Measurements from ENCODE around the gene PIK3CB.
"Not testable (repeated sequence)": the region's sequence is repeated elsewhere in the genome, so short reads cannot be mapped to it uniquely, and the experiment has no call there.

PIK3CB gene

DNA sequence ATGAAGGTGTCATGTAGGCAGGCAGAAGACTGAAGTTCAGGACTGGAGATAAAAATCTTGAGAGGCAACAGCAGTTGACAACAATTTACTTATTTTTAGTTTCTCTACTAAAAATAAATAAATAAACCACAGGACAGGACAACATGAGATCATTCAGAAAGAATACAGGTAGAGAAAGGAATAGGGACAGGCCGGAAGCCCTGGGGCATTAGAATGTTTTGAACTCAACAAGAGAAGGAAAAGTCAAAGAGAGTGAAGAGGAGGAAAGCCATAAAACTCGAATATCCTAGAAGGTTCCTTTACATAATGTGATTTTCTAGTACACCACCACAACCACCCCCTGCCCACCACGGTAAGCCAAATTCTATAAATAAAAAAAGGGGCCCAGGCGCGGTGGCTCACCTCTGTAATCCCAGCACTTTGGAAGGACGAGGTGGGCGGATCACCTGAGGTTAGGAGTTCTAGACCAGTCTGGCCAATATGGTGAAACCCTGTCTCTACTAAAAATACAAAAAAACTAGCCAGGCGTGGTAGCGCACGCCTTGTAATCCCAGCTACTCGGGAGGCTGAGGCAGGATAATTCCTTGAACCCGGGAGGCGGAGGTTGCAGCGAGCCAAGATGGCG, 4.7 kb downstream of the PIK3CB start:
- H3K9me3 ChIP-seq (ENCODE audit: control insufficient read depth in 2 of 2, low read length in 2 of 2) = no peaks in the 10 kb centered on the region
- H3K27ac ChIP-seq (ENCODE audit: low read depth in 2 of 2, low read length in 2 of 2) = no peak overlapping the region
- no peak overlapping the region for H3K4me3 ChIP-seq (ENCODE audit: low read length in 2 of 2)
- H3K27me3 ChIP-seq (ENCODE audit: control insufficient read depth in 2 of 2, insufficient read depth in 2 of 2, low read length in 2 of 2) = no peaks in the 10 kb centered on the region
- no peak overlapping the region for H3K9ac ChIP-seq (ENCODE audit: low read depth in 1 of 2, low read length in 2 of 2)
- peaks cover 0 to 4% of the 10 kb centered on the region in 2 donors for H3K36me3 ChIP-seq (ENCODE audit: control insufficient read depth in 2 of 2, insufficient read depth in 2 of 2, low read length in 2 of 2)
- H3K4me1 ChIP-seq (ENCODE audit: control insufficient read depth in 2 of 2, insufficient read depth in 2 of 2, low read length in 2 of 2) = peaks cover 0 to 11% of the 10 kb centered on the region in 2 donors

GRCh38 chr3:138829097-138829496, 5.6 kb downstream of the PIK3CB start:
- Histone ChIP-seq H3K27ac (ENCODE audit: low read depth in 2 of 2, low read length in 2 of 2) (no peak overlapping the region), H3K4me3 (ENCODE audit: low read length in 2 of 2) (no peak overlapping the region), H3K27me3 (ENCODE audit: control insufficient read depth in 2 of 2, insufficient read depth in 2 of 2, low read length in 2 of 2) (no peaks in the 10 kb centered on the region), H3K9ac (ENCODE audit: low read depth in 1 of 2, low read length in 2 of 2) (no peak overlapping the region), H3K9me3 (ENCODE audit: control insufficient read depth in 2 of 2, low read length in 2 of 2) (no peaks in the 10 kb centered on the region), H3K4me1 (ENCODE audit: control insufficient read depth in 2 of 2, insufficient read depth in 2 of 2, low read length in 2 of 2) (peaks cover 0 to 10% of the 10 kb centered on the region in 2 donors), H3K36me3 (ENCODE audit: control insufficient read depth in 2 of 2, insufficient read depth in 2 of 2, low read length in 2 of 2) (peaks cover 0 to 4% of the 10 kb centered on the region in 2 donors)

DNA sequence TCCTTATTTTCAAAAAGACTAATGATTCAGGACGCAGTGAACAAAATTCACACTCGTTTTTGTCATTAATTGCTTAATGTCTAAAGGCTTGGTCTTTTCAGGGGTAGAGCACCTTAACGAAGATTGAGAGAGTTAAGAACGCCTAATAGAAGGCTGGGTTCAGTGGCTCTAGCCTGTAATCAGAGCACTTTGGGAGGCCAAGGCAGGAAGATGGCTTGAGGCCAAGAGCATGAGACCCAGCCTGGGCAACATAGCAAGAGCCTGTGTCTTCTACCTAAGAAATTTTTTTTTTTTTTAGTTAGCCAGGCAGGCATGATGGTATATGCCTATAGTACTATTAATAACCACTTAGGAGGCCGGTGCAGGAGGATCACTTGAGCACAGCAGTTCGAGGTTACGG, 7.5 kb downstream of the PIK3CB start:
- no peak overlapping the region for H3K9ac ChIP-seq (ENCODE audit: low read depth in 1 of 2, low read length in 2 of 2)
- no peak overlapping the region for H3K4me3 ChIP-seq (ENCODE audit: low read length in 2 of 2)
- H3K27ac ChIP-seq (ENCODE audit: low read depth in 2 of 2, low read length in 2 of 2) = no peak overlapping the region
- no peaks in the 10 kb centered on the region for H3K9me3 ChIP-seq (ENCODE audit: control insufficient read depth in 2 of 2, low read length in 2 of 2)
- no peaks in the 10 kb centered on the region for H3K27me3 ChIP-seq (ENCODE audit: control insufficient read depth in 2 of 2, insufficient read depth in 2 of 2, low read length in 2 of 2)
- peaks cover 0 to 4% of the 10 kb centered on the region in 2 donors for H3K36me3 ChIP-seq (ENCODE audit: control insufficient read depth in 2 of 2, insufficient read depth in 2 of 2, low read length in 2 of 2)
- H3K4me1 ChIP-seq (ENCODE audit: control insufficient read depth in 2 of 2, insufficient read depth in 2 of 2, low read length in 2 of 2) = no peaks in the 10 kb centered on the region

DNA sequence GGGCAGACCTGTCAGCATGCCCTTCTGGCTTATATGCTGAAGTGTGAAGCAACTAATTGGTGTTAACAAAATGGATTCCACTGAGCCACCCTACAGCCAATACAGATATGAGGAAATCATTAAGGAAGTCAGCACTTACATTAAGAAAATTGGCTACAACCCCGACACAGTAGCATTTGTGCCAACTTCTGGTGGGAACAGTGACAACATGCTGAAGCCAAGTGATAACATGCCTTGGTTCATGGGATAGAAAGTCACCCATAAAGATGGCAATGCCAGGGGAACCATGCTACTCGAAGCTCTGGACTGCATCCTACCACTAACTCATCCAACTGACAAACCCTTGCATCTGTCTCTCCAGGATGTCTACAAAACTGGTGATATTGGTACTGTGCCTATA, 9.4 kb downstream of the PIK3CB start:
- Histone ChIP-seq H3K4me3 (ENCODE audit: low read length in 2 of 2) (no peak overlapping the region), H3K27ac (ENCODE audit: low read depth in 2 of 2, low read length in 2 of 2) (no peak overlapping the region), H3K27me3 (ENCODE audit: control insufficient read depth in 2 of 2, insufficient read depth in 2 of 2, low read length in 2 of 2) (no peaks in the 10 kb centered on the region), H3K4me1 (ENCODE audit: control insufficient read depth in 2 of 2, insufficient read depth in 2 of 2, low read length in 2 of 2) (no peaks in the 10 kb centered on the region), H3K36me3 (ENCODE audit: control insufficient read depth in 2 of 2, insufficient read depth in 2 of 2, low read length in 2 of 2) (peaks cover 0 to 4% of the 10 kb centered on the region in 2 donors), H3K9me3 (ENCODE audit: control insufficient read depth in 2 of 2, low read length in 2 of 2) (no peaks in the 10 kb centered on the region), H3K9ac (ENCODE audit: low read depth in 1 of 2, low read length in 2 of 2) (no peak overlapping the region)

DNA sequence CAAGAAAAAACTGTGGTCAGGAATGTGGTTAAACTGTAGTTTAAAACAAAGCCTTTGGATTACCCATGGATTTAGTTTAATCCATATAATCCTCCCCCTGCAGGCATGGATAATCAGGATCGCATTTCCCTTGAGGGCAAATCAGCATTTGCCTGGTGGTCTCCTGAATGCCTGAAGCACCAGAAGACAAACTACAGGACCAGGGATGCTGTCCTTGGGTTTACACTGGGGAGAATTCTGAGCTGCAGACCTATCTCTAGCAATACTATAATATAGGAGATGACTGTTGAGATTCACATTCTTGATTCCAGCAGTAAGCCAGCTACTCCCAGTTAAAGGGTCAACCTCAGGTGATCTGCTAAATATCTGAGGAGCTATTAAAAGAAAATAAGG, 10.6 kb downstream of the PIK3CB start:
- Histone ChIP-seq H3K9me3 (ENCODE audit: control insufficient read depth in 2 of 2, low read length in 2 of 2) (no peaks in the 10 kb centered on the region), H3K4me3 (ENCODE audit: low read length in 2 of 2) (no peak overlapping the region), H3K27me3 (ENCODE audit: control insufficient read depth in 2 of 2, insufficient read depth in 2 of 2, low read length in 2 of 2) (no peaks in the 10 kb centered on the region), H3K27ac (ENCODE audit: low read depth in 2 of 2, low read length in 2 of 2) (no peak overlapping the region), H3K9ac (ENCODE audit: low read depth in 1 of 2, low read length in 2 of 2) (no peak overlapping the region), H3K36me3 (ENCODE audit: control insufficient read depth in 2 of 2, insufficient read depth in 2 of 2, low read length in 2 of 2) (peaks cover 0 to 4% of the 10 kb centered on the region in 2 donors), H3K4me1 (ENCODE audit: control insufficient read depth in 2 of 2, insufficient read depth in 2 of 2, low read length in 2 of 2) (no peaks in the 10 kb centered on the region)

GRCh38 chr3:138820379-138820778, 14.3 kb downstream of the PIK3CB start:
- not testable (repeated sequence) for H3K36me3 ChIP-seq (ENCODE audit: control insufficient read depth in 2 of 2, insufficient read depth in 2 of 2, low read length in 2 of 2); H3K4me3 ChIP-seq (ENCODE audit: low read length in 2 of 2); H3K27ac ChIP-seq (ENCODE audit: low read depth in 2 of 2, low read length in 2 of 2); H3K9ac ChIP-seq (ENCODE audit: low read depth in 1 of 2, low read length in 2 of 2); H3K4me1 ChIP-seq (ENCODE audit: control insufficient read depth in 2 of 2, insufficient read depth in 2 of 2, low read length in 2 of 2); H3K27me3 ChIP-seq (ENCODE audit: control insufficient read depth in 2 of 2, insufficient read depth in 2 of 2, low read length in 2 of 2); H3K9me3 ChIP-seq (ENCODE audit: control insufficient read depth in 2 of 2, low read length in 2 of 2)

- Histone ChIP-seq H3K27ac (ENCODE audit: low read depth in 2 of 2, low read length in 2 of 2) (no peak overlapping the region), H3K36me3 (ENCODE audit: control insufficient read depth in 2 of 2, insufficient read depth in 2 of 2, low read length in 2 of 2) (no peaks in the 10 kb centered on the region), H3K9ac (ENCODE audit: low read depth in 1 of 2, low read length in 2 of 2) (no peak overlapping the region), H3K4me1 (ENCODE audit: control insufficient read depth in 2 of 2, insufficient read depth in 2 of 2, low read length in 2 of 2) (peaks cover 0 to 3% of the 10 kb centered on the region in 2 donors), H3K4me3 (ENCODE audit: low read length in 2 of 2) (no peak overlapping the region), H3K9me3 (ENCODE audit: control insufficient read depth in 2 of 2, low read length in 2 of 2) (no peaks in the 10 kb centered on the region), H3K27me3 (ENCODE audit: control insufficient read depth in 2 of 2, insufficient read depth in 2 of 2, low read length in 2 of 2) (no peaks in the 10 kb centered on the region)
These were observed 16.4 kb downstream of the PIK3CB start for GRCh38 chr3:138818185-138818860.

DNA sequence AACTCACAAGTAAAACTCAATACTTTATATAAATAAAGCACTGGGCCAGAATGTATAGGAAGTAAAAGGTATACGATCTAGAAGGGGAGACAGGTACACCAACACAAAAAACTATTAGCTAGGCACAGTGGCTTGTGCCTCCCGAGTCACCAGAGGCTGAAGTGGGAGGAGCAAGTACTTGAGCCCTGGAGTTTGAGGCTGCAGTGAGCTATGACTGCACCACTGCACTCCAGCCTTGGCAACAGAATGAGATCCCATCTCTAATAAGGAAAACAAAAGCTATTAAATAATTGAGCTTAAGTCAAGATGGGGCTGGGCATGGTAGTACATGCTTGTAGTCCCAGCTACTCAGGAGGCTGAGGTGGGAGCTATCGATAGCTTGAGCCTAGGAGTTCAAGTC, 17.0 kb downstream of the PIK3CB start:
- Histone ChIP-seq H3K36me3 (ENCODE audit: control insufficient read depth in 2 of 2, insufficient read depth in 2 of 2, low read length in 2 of 2) (no peaks in the 10 kb centered on the region), H3K9me3 (ENCODE audit: control insufficient read depth in 2 of 2, low read length in 2 of 2) (no peaks in the 10 kb centered on the region), H3K4me3 (ENCODE audit: low read length in 2 of 2) (no peak overlapping the region), H3K27ac (ENCODE audit: low read depth in 2 of 2, low read length in 2 of 2) (no peak overlapping the region), H3K4me1 (ENCODE audit: control insufficient read depth in 2 of 2, insufficient read depth in 2 of 2, low read length in 2 of 2) (peaks cover 0 to 3% of the 10 kb centered on the region in 2 donors), H3K27me3 (ENCODE audit: control insufficient read depth in 2 of 2, insufficient read depth in 2 of 2, low read length in 2 of 2) (no peaks in the 10 kb centered on the region), H3K9ac (ENCODE audit: low read depth in 1 of 2, low read length in 2 of 2) (no peak overlapping the region)

DNA sequence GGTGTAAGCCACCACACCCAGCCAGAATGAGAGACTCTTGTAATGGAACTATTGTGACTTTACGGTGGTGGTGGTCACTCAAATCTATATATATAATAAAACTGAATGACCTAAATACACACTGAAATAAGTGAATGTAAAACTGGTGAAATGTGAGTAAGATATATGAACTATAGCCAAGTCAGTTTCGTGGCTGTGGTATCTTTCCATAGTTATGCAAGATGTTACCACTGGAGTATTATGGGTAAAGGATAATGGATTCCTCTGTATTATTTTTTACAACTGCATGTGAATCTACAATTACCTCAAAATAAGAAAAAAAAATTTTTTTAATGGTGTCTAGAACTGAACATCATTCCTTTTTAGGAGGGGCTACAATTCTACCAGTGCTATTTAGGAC, 21.9 kb downstream of the PIK3CB start:
- H3K27me3 ChIP-seq (ENCODE audit: control insufficient read depth in 2 of 2, insufficient read depth in 2 of 2, low read length in 2 of 2) = no peaks in the 10 kb centered on the region
- H3K27ac ChIP-seq (ENCODE audit: low read depth in 2 of 2, low read length in 2 of 2) = no peak overlapping the region
- no peak overlapping the region for H3K4me3 ChIP-seq (ENCODE audit: low read length in 2 of 2)
- H3K36me3 ChIP-seq (ENCODE audit: control insufficient read depth in 2 of 2, insufficient read depth in 2 of 2, low read length in 2 of 2) = no peaks in the 10 kb centered on the region
- H3K9ac ChIP-seq (ENCODE audit: low read depth in 1 of 2, low read length in 2 of 2) = no peak overlapping the region
- peaks cover 0 to 6% of the 10 kb centered on the region in 2 donors for H3K4me1 ChIP-seq (ENCODE audit: control insufficient read depth in 2 of 2, insufficient read depth in 2 of 2, low read length in 2 of 2)
- H3K9me3 ChIP-seq (ENCODE audit: control insufficient read depth in 2 of 2, low read length in 2 of 2) = no peaks in the 10 kb centered on the region

GRCh38 chr3:138809500-138810256, 25.1 kb downstream of the PIK3CB start:
- Histone ChIP-seq H3K4me3 (ENCODE audit: low read length in 2 of 2) (peak overlapping the region; percentile 43 to 51), H3K36me3 (ENCODE audit: control insufficient read depth in 2 of 2, insufficient read depth in 2 of 2, low read length in 2 of 2) (no peaks in the 10 kb centered on the region), H3K27me3 (ENCODE audit: control insufficient read depth in 2 of 2, insufficient read depth in 2 of 2, low read length in 2 of 2) (no peaks in the 10 kb centered on the region), H3K27ac (ENCODE audit: low read depth in 2 of 2, low read length in 2 of 2) (peak overlapping the region; percentile 41 to 67), H3K9ac (ENCODE audit: low read depth in 1 of 2, low read length in 2 of 2) (peak overlapping the region in 1 of 2 donors; percentile 48), H3K9me3 (ENCODE audit: control insufficient read depth in 2 of 2, low read length in 2 of 2) (no peaks in the 10 kb centered on the region), H3K4me1 (ENCODE audit: control insufficient read depth in 2 of 2, insufficient read depth in 2 of 2, low read length in 2 of 2) (peaks cover 0 to 6% of the 10 kb centered on the region in 2 donors)
